Psoas muscle (tissue), 8 donors: ENCODE results near the gene ALS2. TPM values are rescaled to one million over a fixed set of nuclear protein-coding genes. Genes with fewer than 3 reads are reported as not detected.
"Not testable (repeated sequence)": the region's sequence is repeated elsewhere in the genome, so short reads cannot be mapped to it uniquely, and the experiment has no call there.

Experiments used
- ATAC-seq, 4 donors: fragments of 200-7000 bp; cut with Tn5 transposase; one replicate each; pipeline ENCODE4 v1.9.1; 2020; ENCODE audit warnings: moderate library complexity in 3 of 4, mild to moderate bottlenecking in 2 of 4
- DNase-seq, 2 donors: peaks; one replicate each; pipeline ENCODE4 v3.0.0-alpha.2; 2020
- H3K27ac ChIP-seq: fragments of 200-600 bp; one replicate; pipeline ENCODE4 v1.8.0; 2022
- H3K27me3 ChIP-seq, 3 donors: fragments of 200-600 bp in 1 of 3; one replicate each; pipeline versions ENCODE4 v1.6.1 to v1.8.0; 2013 to 2022; ENCODE audit warnings: low read length in 2 of 3, mild to moderate bottlenecking in 2 of 3, moderate library complexity in 1 of 3; ENCODE audit not compliant: insufficient read depth in 3 of 3
- H3K36me3 ChIP-seq, 2 donors: fragments of 200-600 bp in 1 of 2; one replicate each; pipeline versions ENCODE4 v1.6.1 to v1.8.0; 2013 to 2022; ENCODE audit warnings: low read depth in 1 of 2, mild to moderate bottlenecking in 1 of 2, moderate library complexity in 1 of 2; ENCODE audit not compliant: insufficient read depth in 1 of 2
- H3K4me1 ChIP-seq: fragments of 200-600 bp; one replicate; pipeline ENCODE4 v1.8.0; 2022
- H3K4me3 ChIP-seq: fragments of 200-600 bp; one replicate; pipeline ENCODE4 v1.8.0; 2022; ENCODE audit warnings: mild to moderate bottlenecking
- H3K9me3 ChIP-seq: fragments of 200-600 bp; one replicate; pipeline ENCODE4 v1.8.0; 2022
- WGBS, 3 donors: extraction: QIAGEN DNeasy Blood & Tissue Kit; methylation state at CpG; one replicate each; pipeline versions ENCODE4 v1.1.6 to v1.1.7; 2013; 5-methylcytosine and 5-hydroxymethylcytosine counted together
- intact Hi-C, 2 donors: fragments of 100-400 bp; cut with DNase I; formaldehyde crosslinking; loops; one replicate each; pipeline versions ENCODE4 v1.11.0 to v1.14.2; 2022
- polyA plus RNA-seq, 3 donors: library from polyadenylated mRNA; stranded (reverse); fragments of 200-250 nt; gene quantifications; one replicate each; pipeline ENCODE4 v1.2.3, GENCODE V29; 2013
- total RNA-seq, 4 donors: library from RNA; stranded (reverse); fragmentation: NEBNext Ultra II Directional in 2 of 4; extraction: Animal tissue kit (Norgen Biotek cat#: 25700) in 2 of 4; gene quantifications; one replicate each; pipeline versions ENCODE4 v1.2.1 to v1.2.4, GENCODE V29; 2021 to 2023
- TF ChIP-seq, protein P1 (sequence below): fragments of 200-600 bp; IDR thresholded peaks from one replicate; pipeline ENCODE4 v1.8.0; 2022; ENCODE audit warnings: antibody characterized with exemption
- donor health status: healthy with polysubstance abuse.
- donor health status: DM: no; HTN: no; CAD: no; lungs with moderate emphysema.
- donor health status: Bipolar disorder and iron deficiency.
- donor health status: healthy.
- donor health status: DM: yes; HTN: yes; CAD: no.
- donor health status: DM: no; HTN: no; CAD: no.
- donor health status: DM: no; HTN: no; CAD: no.
- donor health status: DM: yes; HTN: yes; CAD: no.

ALS2 gene
- total and polyA plus RNA-seq, 7 donors = 6.3 to 26.4 (median 18.9) TPM

DNA sequence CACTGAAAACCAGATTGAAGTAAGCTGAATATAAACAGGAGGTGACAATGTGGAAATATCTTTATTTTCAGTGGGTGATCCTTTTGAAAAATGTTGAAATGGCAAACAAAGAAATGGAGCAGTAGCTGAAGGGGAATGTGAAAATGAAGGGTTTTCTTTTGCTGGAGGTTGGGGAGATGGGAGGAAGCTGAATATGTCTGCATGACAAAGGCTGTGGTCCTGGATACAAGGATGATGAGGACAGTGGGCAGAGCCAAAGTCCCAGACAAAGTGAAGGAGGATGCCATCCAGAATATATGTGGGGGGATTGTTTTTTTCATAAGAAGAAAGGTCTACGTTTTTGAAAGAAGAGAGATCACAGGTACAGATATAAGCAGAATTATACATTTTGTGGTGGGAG lies 6.7 kb downstream of the ALS2 start:
- H3K9me3 ChIP-seq = no peaks in the 10 kb centered on the region
- H3K4me3 ChIP-seq = no peak overlapping the region
- H3K36me3 ChIP-seq = no peaks in the 10 kb centered on the region
- H3K27me3 ChIP-seq = no peaks in the 10 kb centered on the region
- intact Hi-C loops = no loop called here
- ATAC-seq (no peak), DNase-seq (no peak)
- peaks cover 33% of the 10 kb centered on the region for H3K4me1 ChIP-seq
- TF ChIP-seq, protein P1, sequence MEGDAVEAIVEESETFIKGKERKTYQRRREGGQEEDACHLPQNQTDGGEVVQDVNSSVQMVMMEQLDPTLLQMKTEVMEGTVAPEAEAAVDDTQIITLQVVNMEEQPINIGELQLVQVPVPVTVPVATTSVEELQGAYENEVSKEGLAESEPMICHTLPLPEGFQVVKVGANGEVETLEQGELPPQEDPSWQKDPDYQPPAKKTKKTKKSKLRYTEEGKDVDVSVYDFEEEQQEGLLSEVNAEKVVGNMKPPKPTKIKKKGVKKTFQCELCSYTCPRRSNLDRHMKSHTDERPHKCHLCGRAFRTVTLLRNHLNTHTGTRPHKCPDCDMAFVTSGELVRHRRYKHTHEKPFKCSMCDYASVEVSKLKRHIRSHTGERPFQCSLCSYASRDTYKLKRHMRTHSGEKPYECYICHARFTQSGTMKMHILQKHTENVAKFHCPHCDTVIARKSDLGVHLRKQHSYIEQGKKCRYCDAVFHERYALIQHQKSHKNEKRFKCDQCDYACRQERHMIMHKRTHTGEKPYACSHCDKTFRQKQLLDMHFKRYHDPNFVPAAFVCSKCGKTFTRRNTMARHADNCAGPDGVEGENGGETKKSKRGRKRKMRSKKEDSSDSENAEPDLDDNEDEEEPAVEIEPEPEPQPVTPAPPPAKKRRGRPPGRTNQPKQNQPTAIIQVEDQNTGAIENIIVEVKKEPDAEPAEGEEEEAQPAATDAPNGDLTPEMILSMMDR = no peak
- no peak overlapping the region for H3K27ac ChIP-seq
- 83 to 92% (median 84%) methylated on average over 1 of the region's 1 CpG for WGBS, 3 donors

DNA sequence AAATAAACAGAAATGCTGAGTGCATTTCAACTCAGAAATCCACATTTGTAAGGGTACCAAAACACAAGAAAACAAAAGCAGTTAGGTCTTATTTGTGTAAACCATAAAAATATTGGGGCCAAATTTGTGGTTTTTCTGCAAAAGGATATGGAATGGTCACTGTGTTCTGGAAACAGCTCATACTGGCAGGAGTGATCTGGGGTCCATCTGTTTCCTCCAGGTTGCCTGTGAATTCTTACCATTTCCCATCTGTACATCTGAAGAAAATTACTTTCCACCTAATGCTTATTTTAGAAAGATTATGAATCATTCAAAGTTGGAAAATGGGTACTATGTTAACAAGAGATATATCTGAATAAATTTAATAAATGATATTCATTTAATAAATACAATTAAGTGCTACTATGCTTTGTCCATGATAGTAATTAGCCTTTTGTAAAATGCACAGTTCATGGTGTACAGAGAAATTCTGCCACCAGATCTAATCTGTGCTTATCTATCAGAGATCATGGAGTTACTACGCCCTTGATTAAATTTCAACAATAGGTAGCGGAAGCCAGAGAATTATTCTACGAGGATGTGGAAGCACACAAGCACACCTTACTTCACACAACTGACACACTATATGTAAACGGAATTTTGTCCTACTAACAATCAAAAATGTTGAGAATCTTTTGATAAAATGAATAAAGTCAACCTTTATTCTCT lies 10.9 kb downstream of the ALS2 start:
- DNase-seq (no peak), ATAC-seq (no peak)
- Histone ChIP-seq H3K4me3 (no peak overlapping the region), H3K27me3 (no peaks in the 10 kb centered on the region), H3K27ac (no peak overlapping the region), H3K9me3 (no peaks in the 10 kb centered on the region), H3K4me1 (peaks cover 5% of the 10 kb centered on the region), H3K36me3 (peaks cover 0 to 24% of the 10 kb centered on the region in 2 donors)
- intact Hi-C loops = no loop called here
- 75 to 80% (median 77%) methylated on average over 4 of the region's 4 CpGs for WGBS, 3 donors
- TF ChIP-seq, protein P1 = no peak

DNA sequence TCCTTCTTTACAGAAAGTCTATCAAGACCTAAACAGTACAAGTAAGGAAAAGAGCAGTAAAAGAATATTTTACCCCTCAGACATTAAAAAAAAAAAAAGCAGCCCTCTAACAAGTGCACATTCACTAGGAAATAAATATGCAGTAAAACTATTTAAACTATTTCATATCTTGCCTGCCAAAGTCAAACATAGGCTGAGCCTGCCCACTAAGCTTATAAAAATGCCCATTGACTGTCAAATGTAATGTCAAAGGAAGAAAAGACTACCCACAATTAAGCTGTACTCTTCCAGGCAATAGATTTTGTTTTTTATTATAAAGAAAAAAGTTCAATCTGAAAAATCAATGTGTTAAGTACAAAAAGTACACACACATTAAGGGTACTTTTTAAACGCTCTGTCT lies 11.8 kb downstream of the ALS2 start:
- WGBS, 3 donors = 84 to 87% (median 85%) methylated on average over 1 of the region's 1 CpG
- DNase-seq = no peak
- Histone ChIP-seq H3K36me3 (peaks cover 0 to 29% of the 10 kb centered on the region in 2 donors), H3K9me3 (no peaks in the 10 kb centered on the region), H3K4me1 (peaks cover 5% of the 10 kb centered on the region), H3K27ac (no peak overlapping the region), H3K27me3 (no peaks in the 10 kb centered on the region), H3K4me3 (no peak overlapping the region)
- TF ChIP-seq, protein P1 = no peak
- intact Hi-C loops = no loop called here
- ATAC-seq = no peak

DNA sequence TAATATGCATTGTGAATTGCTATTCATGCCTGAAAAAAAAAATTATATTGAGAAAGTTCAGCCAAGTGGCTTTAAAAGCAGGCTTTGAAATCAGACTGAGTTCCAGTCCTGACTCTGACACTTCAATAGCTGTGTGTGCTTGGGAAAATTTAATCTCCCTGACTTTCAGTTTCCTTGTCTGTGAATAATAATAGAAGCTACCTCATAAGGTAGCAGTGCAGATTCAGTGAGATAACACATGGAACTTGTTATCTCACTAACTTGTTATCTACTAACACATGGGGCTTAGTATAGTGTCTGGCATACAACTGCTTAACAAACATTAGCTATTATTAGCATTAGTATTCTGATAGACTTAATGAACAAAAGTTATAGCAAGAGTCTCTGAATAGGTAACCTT lies 14.9 kb downstream of the ALS2 start:
- TF ChIP-seq, protein P1 = no peak
- intact Hi-C loops = no loop called here
- peaks cover 5% of the 10 kb centered on the region for H3K4me1 ChIP-seq
- ATAC-seq (no peak), DNase-seq (no peak)
- H3K36me3 ChIP-seq = peaks cover 4 to 56% of the 10 kb centered on the region in 2 donors
- no peak overlapping the region for H3K4me3 ChIP-seq
- no peak overlapping the region for H3K27ac ChIP-seq
- H3K9me3 ChIP-seq = no peaks in the 10 kb centered on the region
- no peaks in the 10 kb centered on the region for H3K27me3 ChIP-seq

DNA sequence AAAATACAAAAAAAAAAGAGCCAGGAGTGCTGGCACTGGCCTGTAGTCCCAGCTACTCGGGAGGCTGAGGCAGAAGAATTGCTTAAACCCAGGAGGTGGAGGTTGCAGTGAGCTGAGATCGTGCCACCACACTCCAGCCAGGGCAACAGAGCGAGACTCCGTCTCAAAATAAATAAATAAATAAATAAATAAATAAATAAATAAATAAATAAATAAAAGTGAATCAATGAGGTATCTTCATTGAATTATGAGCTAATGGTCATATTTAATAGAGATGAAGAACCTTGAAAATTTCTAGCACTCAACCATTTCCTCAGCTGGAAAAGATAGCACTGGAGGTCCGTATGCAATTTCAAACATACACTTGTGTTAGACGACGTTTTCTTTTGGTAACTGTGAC lies 16.3 kb downstream of the ALS2 start:
- DNase-seq = not testable (repeated sequence)
- WGBS, 3 donors = 95 to 98% (median 97%) methylated on average over 7 of the region's 7 CpGs
- H3K36me3 ChIP-seq = peaks cover 5 to 69% of the 10 kb centered on the region in 2 donors

More for the DNA sequence above, 16.3 kb downstream of the ALS2 start:
- ATAC-seq, intact Hi-C loops, H3K27me3 ChIP-seq, H3K4me3 ChIP-seq, H3K27ac ChIP-seq, H3K4me1 ChIP-seq, H3K9me3 ChIP-seq: not testable (repeated sequence)
